Keratinocyte (primary cell): ENCODE results near the gene ARL14EPL. TPM values are rescaled to one million over a fixed set of nuclear protein-coding genes. Genes with fewer than 3 reads are reported as not detected.

Experiments
- DNase-seq: peaks from one replicate; pipeline ENCODE4 v3.0.0-alpha.2; 2011; ENCODE audit warnings: low read depth, missing footprints, low spot score
- FAIRE-seq: peaks from 2 replicates; lab custom pipeline; 2011; peaks lifted over from hg19 to GRCh38; lab: Jason Lieb, UNC
- H2AFZ ChIP-seq: 2 replicates; pipeline ENCODE4 v1.6.0; 2012; ENCODE audit warnings: low read length, control low read depth, inconsistent platforms; ENCODE audit not compliant: control insufficient read depth
- H3K27ac ChIP-seq: 2 replicates; pipeline ENCODE4 v1.5.1; 2011; ENCODE audit warnings: low read length; ENCODE audit not compliant: control insufficient read depth, insufficient read depth
- H3K27me3 ChIP-seq: 3 replicates; pipeline ENCODE4 v1.6.0; 2011; ENCODE audit warnings: low read length; ENCODE audit not compliant: control insufficient read depth, insufficient read depth; ENCODE audit errors: extremely low read depth
- H3K36me3 ChIP-seq, 2 experiments: 2 replicates in 1 of 2; 3 replicates in 1 of 2; pipeline ENCODE4 v1.5.1; 2011; ENCODE audit warnings: low read length in 2 of 2, mild to moderate bottlenecking in 1 of 2; ENCODE audit not compliant: control insufficient read depth in 2 of 2, insufficient read depth in 2 of 2; ENCODE audit errors: extremely low read depth in 1 of 2
- H3K4me1 ChIP-seq: 3 replicates; pipeline ENCODE4 v1.5.1; 2011; ENCODE audit warnings: low read length; ENCODE audit not compliant: control insufficient read depth, insufficient read depth; ENCODE audit errors: extremely low read depth
- H3K4me2 ChIP-seq: 3 replicates; pipeline ENCODE4 v1.6.0; 2011; ENCODE audit warnings: low read depth, low read length; ENCODE audit not compliant: control insufficient read depth, insufficient read depth; ENCODE audit errors: extremely low read depth
- H3K4me3 ChIP-seq, 3 experiments: fragments of 200-600 bp in 1 of 3; sonication (generic) in 1 of 3; 2 replicates in 2 of 3; 3 replicates in 1 of 3; pipeline ENCODE4 v1.5.1; 2011 to 2016; ENCODE audit warnings: low read length in 3 of 3, mild to moderate bottlenecking in 3 of 3, control low read depth in 2 of 3, inconsistent platforms in 1 of 3, low read depth in 1 of 3, mixed read lengths in 1 of 3, mixed run types in 1 of 3, moderate library complexity in 1 of 3; ENCODE audit not compliant: control insufficient read depth in 2 of 3, insufficient read depth in 2 of 3; ENCODE audit errors: extremely low read depth in 1 of 3
- H3K79me2 ChIP-seq: 2 replicates; pipeline ENCODE4 v1.6.0; 2012; ENCODE audit warnings: low read length; ENCODE audit not compliant: control insufficient read depth, insufficient read depth
- H3K9ac ChIP-seq: 3 replicates; pipeline ENCODE4 v1.6.0; 2011; ENCODE audit warnings: low read length; ENCODE audit not compliant: control insufficient read depth, insufficient read depth; ENCODE audit errors: extremely low read depth
- H3K9me1 ChIP-seq: 3 replicates; pipeline ENCODE4 v1.6.0; 2011; ENCODE audit warnings: low read length; ENCODE audit not compliant: control insufficient read depth, insufficient read depth; ENCODE audit errors: extremely low read depth
- H3K9me3 ChIP-seq: 2 replicates; pipeline ENCODE4 v1.5.1; 2012; ENCODE audit warnings: low read depth, low read length; ENCODE audit not compliant: control insufficient read depth
- H4K20me1 ChIP-seq: 3 replicates; pipeline ENCODE4 v1.6.0; 2011; ENCODE audit warnings: low read length; ENCODE audit not compliant: control insufficient read depth, insufficient read depth; ENCODE audit errors: extremely low read depth
- EZH2 ChIP-seq: IDR thresholded peaks from one replicate; pipeline ENCODE4 v1.6.1; 2012; ENCODE audit warnings: inconsistent platforms, mild to moderate bottlenecking, low read length, moderate library complexity
- dilution Hi-C: fragments of 300-500 bp; cut with MboI; formaldehyde crosslinking; loops from one replicate; pipeline ENCODE4 v1.7.0; 2020; ENCODE audit warnings: low sequenced_read_pairs; ENCODE audit not compliant: extremely low pct_ligation_motif_present
- polyA plus RNA-seq, 5 experiments: library from polyadenylated mRNA; depleted of rRNA in 3 of 5; stranded (reverse) in 3 of 5; stranded (forward) in 1 of 5; unstranded in 1 of 5; fragments of >200 nt; gene quantifications; 1 replicate in 1 of 5; 2 replicates in 3 of 5; 3 replicates in 1 of 5; pipeline versions ENCODE4 v1.2.1 to v1.2.3, GENCODE V29; 2011 to 2012; ENCODE audit warnings: missing spikeins in 2 of 5, low read depth in 1 of 5, low replicate concordance in 1 of 5
- TF ChIP-seq, protein P1 (sequence below), 3 experiments: IDR thresholded peaks in 1 of 3; conservative IDR thresholded peaks in 1 of 3; optimal IDR thresholded peaks in 1 of 3; 2 replicates in 2 of 3; 3 replicates in 1 of 3; pipeline versions ENCODE3 to v1.5.1; 2011; ENCODE audit warnings: low read length in 3 of 3, mild to moderate bottlenecking in 3 of 3, moderate library complexity in 2 of 3, control low read depth in 1 of 3, inconsistent platforms in 1 of 3; ENCODE audit not compliant: insufficient read depth in 2 of 3; ENCODE audit errors: extremely low read depth in 1 of 3

The ARL14EPL gene
- polyA plus RNA-seq, 1 donor (not counting 4 experiments of a cell fraction or from before 2014, with no cell fraction given), result not detected

DNA sequence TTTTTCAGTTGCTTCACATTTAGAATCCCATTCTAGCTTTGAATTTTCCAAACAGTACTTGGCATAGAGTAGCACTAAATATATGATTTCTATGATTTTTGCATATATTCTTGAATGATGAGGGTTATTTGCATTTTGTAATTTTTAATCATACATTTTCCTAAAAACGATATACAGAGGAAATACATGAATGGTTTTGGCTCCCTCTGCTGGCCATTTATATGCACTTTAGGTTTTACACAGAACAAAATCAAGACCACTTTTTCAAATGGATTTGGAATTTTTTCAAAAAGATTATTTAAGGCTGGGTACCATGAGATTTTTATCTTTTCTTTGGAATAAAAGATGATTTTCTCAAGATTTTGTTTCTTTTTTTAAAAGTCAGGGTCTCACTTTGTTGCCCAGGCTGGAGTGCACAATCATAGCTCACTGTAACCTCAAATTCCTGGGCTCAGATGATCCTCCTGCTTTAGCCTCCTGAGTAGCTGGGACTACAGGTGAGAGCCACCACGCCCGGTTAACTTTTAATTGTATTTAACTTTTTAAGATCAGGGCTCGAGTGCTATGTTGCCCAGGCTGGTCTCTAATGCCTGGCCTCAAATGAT is 35.9 kb downstream of the ARL14EPL start:
- DNase-seq, result no peak
- Histone ChIP-seq H3K4me1 (no peaks in the 10 kb centered on the region), H3K27me3 (no peaks in the 10 kb centered on the region), H3K9me1 (no peaks in the 10 kb centered on the region), H2AFZ (no peak overlapping the region), H3K9me3 (no peaks in the 10 kb centered on the region), H3K27ac (no peak overlapping the region), H3K4me3 (no peak overlapping the region), H3K4me2 (no peak overlapping the region), H3K9ac (no peak overlapping the region), H4K20me1 (no peaks in the 10 kb centered on the region), H3K79me2 (no peaks in the 10 kb centered on the region), H3K36me3 (no peaks in the 10 kb centered on the region)
- FAIRE-seq, result no peak
- dilution Hi-C loops, result no loop called here
- TF ChIP-seq, protein P1, sequence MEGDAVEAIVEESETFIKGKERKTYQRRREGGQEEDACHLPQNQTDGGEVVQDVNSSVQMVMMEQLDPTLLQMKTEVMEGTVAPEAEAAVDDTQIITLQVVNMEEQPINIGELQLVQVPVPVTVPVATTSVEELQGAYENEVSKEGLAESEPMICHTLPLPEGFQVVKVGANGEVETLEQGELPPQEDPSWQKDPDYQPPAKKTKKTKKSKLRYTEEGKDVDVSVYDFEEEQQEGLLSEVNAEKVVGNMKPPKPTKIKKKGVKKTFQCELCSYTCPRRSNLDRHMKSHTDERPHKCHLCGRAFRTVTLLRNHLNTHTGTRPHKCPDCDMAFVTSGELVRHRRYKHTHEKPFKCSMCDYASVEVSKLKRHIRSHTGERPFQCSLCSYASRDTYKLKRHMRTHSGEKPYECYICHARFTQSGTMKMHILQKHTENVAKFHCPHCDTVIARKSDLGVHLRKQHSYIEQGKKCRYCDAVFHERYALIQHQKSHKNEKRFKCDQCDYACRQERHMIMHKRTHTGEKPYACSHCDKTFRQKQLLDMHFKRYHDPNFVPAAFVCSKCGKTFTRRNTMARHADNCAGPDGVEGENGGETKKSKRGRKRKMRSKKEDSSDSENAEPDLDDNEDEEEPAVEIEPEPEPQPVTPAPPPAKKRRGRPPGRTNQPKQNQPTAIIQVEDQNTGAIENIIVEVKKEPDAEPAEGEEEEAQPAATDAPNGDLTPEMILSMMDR (optimal IDR thresholded peaks at IDR 0.05 in 1 of 3, IDR thresholded peaks at IDR 0.05 in 1 of 3, conservative IDR thresholded peaks at IDR 0.05 in 1 of 3; ENCODE audit: extremely low read depth in 1 of 3, insufficient read depth in 2 of 3, low read length in 3 of 3), result peak in 2 of 3 experiments; percentile 48 to 54
- TF ChIP-seq EZH2, result no peak

DNA sequence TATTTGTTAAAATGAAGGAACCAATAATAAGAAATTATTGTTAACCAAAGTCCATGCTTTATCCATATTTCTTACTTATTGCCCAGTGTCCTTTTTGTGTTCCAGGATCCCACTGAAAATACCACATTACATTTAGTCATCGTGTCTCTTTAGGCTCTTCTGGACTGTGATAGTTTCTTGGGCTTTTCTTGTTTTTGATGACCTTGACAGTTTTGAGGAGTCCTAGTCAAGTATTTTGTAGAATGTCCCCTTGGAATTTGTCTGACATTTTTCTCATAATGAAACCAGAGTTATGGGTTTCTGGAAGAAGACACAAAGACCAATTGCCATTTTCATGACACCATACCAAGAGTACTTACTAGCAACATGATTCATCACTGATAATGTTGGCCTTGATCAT is 38.9 kb downstream of the ARL14EPL start:
- H3K4me1 ChIP-seq, result no peaks in the 10 kb centered on the region
- H4K20me1 ChIP-seq, result no peaks in the 10 kb centered on the region
- no peak overlapping the region for H3K9ac ChIP-seq
- dilution Hi-C loops, result no loop called here
- no peaks in the 10 kb centered on the region for H3K9me1 ChIP-seq
- no peak overlapping the region for H3K27ac ChIP-seq
- FAIRE-seq (no peak), DNase-seq (no peak)
- H3K9me3 ChIP-seq, result no peaks in the 10 kb centered on the region
- H3K27me3 ChIP-seq, result no peaks in the 10 kb centered on the region
- H3K4me3 ChIP-seq, result no peak overlapping the region
- TF ChIP-seq, protein P1 (optimal IDR thresholded peaks at IDR 0.05 in 1 of 3, IDR thresholded peaks at IDR 0.05 in 1 of 3, conservative IDR thresholded peaks at IDR 0.05 in 1 of 3; ENCODE audit: extremely low read depth in 1 of 3, insufficient read depth in 2 of 3, low read length in 3 of 3), result no peak
- TF ChIP-seq EZH2, result no peak
- no peaks in the 10 kb centered on the region for H3K36me3 ChIP-seq
- H3K79me2 ChIP-seq, result no peaks in the 10 kb centered on the region
- no peak overlapping the region for H2AFZ ChIP-seq
- no peak overlapping the region for H3K4me2 ChIP-seq
